Uterus (tissue), 2 donors: ENCODE measurements around the gene ADARB2.

Experiments used
- POLR2A ChIP-seq, 2 donors: fragments of 450-650 bp; IDR thresholded peaks; one replicate each; pipeline ENCODE4 v1.6.1; 2016; ENCODE audit warnings: antibody characterized with exemption in 2 of 2, mild to moderate bottlenecking in 1 of 2, moderate library complexity in 1 of 2
- TF ChIP-seq, protein P1 (sequence below), 4 experiments: fragments of 200-600 bp in 2 of 4; fragments of 450-650 bp in 2 of 4; sonication (generic) in 2 of 4; IDR thresholded peaks; one replicate each; pipeline ENCODE4 v1.5.1; 2016 to 2019; ENCODE audit warnings: antibody characterized with exemption in 4 of 4, mild to moderate bottlenecking in 2 of 4, moderate library complexity in 1 of 4

GRCh38 chr10:1378473-1378872 is 358.9 kb downstream of the ADARB2 start:
- TF ChIP-seq, protein P1, sequence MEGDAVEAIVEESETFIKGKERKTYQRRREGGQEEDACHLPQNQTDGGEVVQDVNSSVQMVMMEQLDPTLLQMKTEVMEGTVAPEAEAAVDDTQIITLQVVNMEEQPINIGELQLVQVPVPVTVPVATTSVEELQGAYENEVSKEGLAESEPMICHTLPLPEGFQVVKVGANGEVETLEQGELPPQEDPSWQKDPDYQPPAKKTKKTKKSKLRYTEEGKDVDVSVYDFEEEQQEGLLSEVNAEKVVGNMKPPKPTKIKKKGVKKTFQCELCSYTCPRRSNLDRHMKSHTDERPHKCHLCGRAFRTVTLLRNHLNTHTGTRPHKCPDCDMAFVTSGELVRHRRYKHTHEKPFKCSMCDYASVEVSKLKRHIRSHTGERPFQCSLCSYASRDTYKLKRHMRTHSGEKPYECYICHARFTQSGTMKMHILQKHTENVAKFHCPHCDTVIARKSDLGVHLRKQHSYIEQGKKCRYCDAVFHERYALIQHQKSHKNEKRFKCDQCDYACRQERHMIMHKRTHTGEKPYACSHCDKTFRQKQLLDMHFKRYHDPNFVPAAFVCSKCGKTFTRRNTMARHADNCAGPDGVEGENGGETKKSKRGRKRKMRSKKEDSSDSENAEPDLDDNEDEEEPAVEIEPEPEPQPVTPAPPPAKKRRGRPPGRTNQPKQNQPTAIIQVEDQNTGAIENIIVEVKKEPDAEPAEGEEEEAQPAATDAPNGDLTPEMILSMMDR (IDR thresholded peaks at IDR 0.05) = no peak
- TF ChIP-seq POLR2A (IDR thresholded peaks at IDR 0.05) = no peak
